GM12892 (cell line): ENCODE measurements around the gene SCN10A.

ENCODE experiments used
- POLR2A ChIP-seq: IDR thresholded peaks from 2 replicates; pipeline ENCODE4 v1.6.1; 2011; ENCODE audit warnings: low read depth, low read length, control low read depth
- TAF1 ChIP-seq: IDR thresholded peaks from 2 replicates; pipeline ENCODE4 v1.6.1; 2011; ENCODE audit warnings: low read depth, mild to moderate bottlenecking, control low read depth, low read length, borderline replicate concordance

- TF ChIP-seq POLR2A (no peak), TAF1 (no peak)
These were observed 128.7 kb downstream of the SCN10A start for GRCh38 chr3:38687321-38687720.
